ENCODE measurements around the gene FHIT. TPM values are rescaled to one million over a fixed set of nuclear protein-coding genes. Genes with fewer than 3 reads are reported as not detected.

Gene FHIT
- total RNA-seq, 1 donor from 2014 or later, result 20.2 TPM

DNA sequence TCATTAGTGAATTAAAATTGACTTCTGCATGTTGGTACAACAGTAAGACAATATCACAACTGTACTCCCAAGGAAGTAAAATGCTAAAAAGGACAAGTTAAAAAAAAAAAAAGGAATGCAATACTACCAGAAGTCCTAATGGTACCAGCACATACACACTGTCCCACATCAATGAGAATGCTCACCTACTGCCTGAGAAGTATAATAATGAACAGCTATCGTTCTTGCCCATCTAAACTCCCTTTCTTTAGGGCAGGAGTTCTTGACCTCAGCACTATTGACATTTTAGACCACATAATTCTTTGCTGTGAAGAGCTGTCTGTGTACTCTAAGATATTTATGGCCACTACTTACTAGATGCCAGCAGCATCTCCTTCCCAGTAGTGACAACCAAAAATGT, 651.7 kb downstream of the FHIT start:
- peaks cover 9% of the 10 kb centered on the region for H3K4me1 Mint-ChIP-seq (ENCODE audit: unreplicated experiment)
- TF ChIP-seq, protein P1, sequence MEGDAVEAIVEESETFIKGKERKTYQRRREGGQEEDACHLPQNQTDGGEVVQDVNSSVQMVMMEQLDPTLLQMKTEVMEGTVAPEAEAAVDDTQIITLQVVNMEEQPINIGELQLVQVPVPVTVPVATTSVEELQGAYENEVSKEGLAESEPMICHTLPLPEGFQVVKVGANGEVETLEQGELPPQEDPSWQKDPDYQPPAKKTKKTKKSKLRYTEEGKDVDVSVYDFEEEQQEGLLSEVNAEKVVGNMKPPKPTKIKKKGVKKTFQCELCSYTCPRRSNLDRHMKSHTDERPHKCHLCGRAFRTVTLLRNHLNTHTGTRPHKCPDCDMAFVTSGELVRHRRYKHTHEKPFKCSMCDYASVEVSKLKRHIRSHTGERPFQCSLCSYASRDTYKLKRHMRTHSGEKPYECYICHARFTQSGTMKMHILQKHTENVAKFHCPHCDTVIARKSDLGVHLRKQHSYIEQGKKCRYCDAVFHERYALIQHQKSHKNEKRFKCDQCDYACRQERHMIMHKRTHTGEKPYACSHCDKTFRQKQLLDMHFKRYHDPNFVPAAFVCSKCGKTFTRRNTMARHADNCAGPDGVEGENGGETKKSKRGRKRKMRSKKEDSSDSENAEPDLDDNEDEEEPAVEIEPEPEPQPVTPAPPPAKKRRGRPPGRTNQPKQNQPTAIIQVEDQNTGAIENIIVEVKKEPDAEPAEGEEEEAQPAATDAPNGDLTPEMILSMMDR (IDR thresholded peaks at IDR 0.05; ENCODE audit: unreplicated experiment), result no peak
- no peak overlapping the region for H3K27ac Mint-ChIP-seq (ENCODE audit: unreplicated experiment)
- H3K36me3 Mint-ChIP-seq (ENCODE audit: low read depth, unreplicated experiment), result no peaks in the 10 kb centered on the region
- no peak for DNase-seq (ENCODE audit: low spot score)
- H3K27me3 Mint-ChIP-seq (ENCODE audit: unreplicated experiment), result no peaks in the 10 kb centered on the region
- H3K9me3 Mint-ChIP-seq (ENCODE audit: unreplicated experiment), result no peaks in the 10 kb centered on the region
- no peak overlapping the region for H3K4me3 Mint-ChIP-seq (ENCODE audit: unreplicated experiment)

DNA sequence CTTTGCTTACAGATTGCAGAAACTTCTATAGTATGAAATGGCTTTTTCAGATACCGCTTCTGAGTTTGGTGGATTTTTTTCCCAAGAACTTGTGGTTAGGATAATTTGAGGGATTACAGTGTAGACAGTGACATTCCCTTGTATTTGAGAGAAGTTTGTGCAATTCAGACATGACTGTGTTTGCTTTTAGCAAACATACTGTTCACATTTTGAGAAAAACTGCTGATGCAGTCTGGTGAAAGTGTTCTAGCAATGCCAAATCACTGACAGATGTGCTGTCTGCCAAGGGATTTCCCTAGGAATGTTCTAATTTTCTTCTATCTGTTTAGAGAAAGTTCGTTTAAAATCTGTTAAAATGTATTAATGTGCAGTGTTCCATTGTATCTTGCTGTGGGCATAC, 652.6 kb downstream of the FHIT start:
- H3K36me3 Mint-ChIP-seq (ENCODE audit: low read depth, unreplicated experiment), result no peaks in the 10 kb centered on the region
- H3K9me3 Mint-ChIP-seq (ENCODE audit: unreplicated experiment), result no peaks in the 10 kb centered on the region
- no peak overlapping the region for H3K4me3 Mint-ChIP-seq (ENCODE audit: unreplicated experiment)
- TF ChIP-seq, protein P1 (IDR thresholded peaks at IDR 0.05; ENCODE audit: unreplicated experiment), result no peak
- H3K4me1 Mint-ChIP-seq (ENCODE audit: unreplicated experiment), result peaks cover 10% of the 10 kb centered on the region
- no peak for DNase-seq (ENCODE audit: low spot score)
- no peak overlapping the region for H3K27ac Mint-ChIP-seq (ENCODE audit: unreplicated experiment)
- no peaks in the 10 kb centered on the region for H3K27me3 Mint-ChIP-seq (ENCODE audit: unreplicated experiment)

DNA sequence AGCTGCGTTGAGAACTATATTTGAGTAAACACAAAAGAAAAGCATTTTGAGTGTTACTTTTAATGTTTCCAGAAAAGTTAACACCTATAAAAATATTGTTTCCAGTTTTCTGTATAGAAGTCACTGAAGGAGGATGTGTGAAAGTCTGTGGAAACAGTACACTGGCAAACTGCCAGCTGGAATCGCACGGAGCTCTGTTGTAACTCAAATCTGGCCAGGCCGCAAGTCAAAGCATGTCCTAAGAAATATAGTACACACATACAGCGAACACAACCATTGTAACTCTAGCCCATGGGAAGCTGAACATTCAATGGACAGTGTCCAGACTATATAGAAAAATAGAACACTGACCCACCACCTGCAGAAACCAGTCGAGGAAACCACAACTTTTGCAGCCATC, 657.2 kb downstream of the FHIT start:
- H3K36me3 Mint-ChIP-seq (ENCODE audit: low read depth, unreplicated experiment), result no peaks in the 10 kb centered on the region
- no peaks in the 10 kb centered on the region for H3K9me3 Mint-ChIP-seq (ENCODE audit: unreplicated experiment)
- H3K4me1 Mint-ChIP-seq (ENCODE audit: unreplicated experiment), result peaks cover 8% of the 10 kb centered on the region
- H3K27ac Mint-ChIP-seq (ENCODE audit: unreplicated experiment), result no peak overlapping the region
- H3K4me3 Mint-ChIP-seq (ENCODE audit: unreplicated experiment), result no peak overlapping the region
- TF ChIP-seq, protein P1 (IDR thresholded peaks at IDR 0.05; ENCODE audit: unreplicated experiment), result no peak
- H3K27me3 Mint-ChIP-seq (ENCODE audit: unreplicated experiment), result no peaks in the 10 kb centered on the region
- DNase-seq (ENCODE audit: low spot score), result no peak

DNA sequence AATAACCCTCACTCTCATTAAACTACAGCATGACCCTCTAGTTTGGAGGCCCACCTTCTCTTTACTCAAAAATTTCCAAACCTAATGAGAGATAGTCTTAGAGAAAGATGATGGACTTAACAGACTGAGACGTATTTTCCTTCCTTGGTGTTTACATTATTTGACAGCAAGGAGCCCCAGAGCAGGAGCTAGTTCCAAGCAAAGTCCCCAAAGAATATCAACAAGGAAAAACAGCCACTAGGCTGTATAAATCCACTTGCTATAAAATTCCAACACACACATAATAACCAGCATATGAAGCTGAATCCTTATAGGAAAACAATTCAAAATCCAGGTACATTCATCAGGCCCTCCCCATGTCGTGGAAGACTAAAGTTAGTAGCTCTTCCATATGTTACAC, 660.0 kb downstream of the FHIT start:
- Mint-ChIP-seq H3K27ac (ENCODE audit: unreplicated experiment) (no peak overlapping the region), H3K4me3 (ENCODE audit: unreplicated experiment) (no peak overlapping the region), H3K9me3 (ENCODE audit: unreplicated experiment) (no peaks in the 10 kb centered on the region), H3K36me3 (ENCODE audit: low read depth, unreplicated experiment) (no peaks in the 10 kb centered on the region), H3K4me1 (ENCODE audit: unreplicated experiment) (peaks cover 8% of the 10 kb centered on the region), H3K27me3 (ENCODE audit: unreplicated experiment) (no peaks in the 10 kb centered on the region)
- no peak for DNase-seq (ENCODE audit: low spot score)
- TF ChIP-seq, protein P1 (IDR thresholded peaks at IDR 0.05; ENCODE audit: unreplicated experiment), result no peak

DNA sequence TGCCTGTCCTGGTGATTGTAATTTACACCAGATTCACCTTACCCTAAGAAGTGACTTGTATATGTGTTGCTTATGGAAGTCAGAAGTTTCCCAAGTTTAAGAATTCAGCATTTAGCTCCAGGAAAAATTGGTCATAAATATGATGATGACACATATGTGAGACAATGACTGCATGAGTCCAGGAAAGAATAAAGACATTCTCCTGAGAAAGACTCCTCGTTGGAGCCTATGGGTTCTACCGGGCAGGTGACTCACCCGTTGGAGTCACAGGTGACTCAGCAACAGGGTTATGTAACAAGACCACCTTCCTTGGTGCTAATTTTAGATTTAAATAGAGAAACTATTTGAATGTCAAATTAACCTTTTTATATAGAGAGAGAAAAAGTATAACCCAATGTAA, 662.4 kb downstream of the FHIT start:
- TF ChIP-seq, protein P1 (IDR thresholded peaks at IDR 0.05; ENCODE audit: unreplicated experiment), result no peak
- Mint-ChIP-seq H3K27me3 (ENCODE audit: unreplicated experiment) (no peaks in the 10 kb centered on the region), H3K36me3 (ENCODE audit: low read depth, unreplicated experiment) (no peaks in the 10 kb centered on the region), H3K4me1 (ENCODE audit: unreplicated experiment) (peaks cover 3% of the 10 kb centered on the region), H3K27ac (ENCODE audit: unreplicated experiment) (no peak overlapping the region), H3K4me3 (ENCODE audit: unreplicated experiment) (no peak overlapping the region), H3K9me3 (ENCODE audit: unreplicated experiment) (no peaks in the 10 kb centered on the region)
- no peak for DNase-seq (ENCODE audit: low spot score)
